HG03097 (cell line): ENCODE measurements around the gene UMODL1.
"Not testable (repeated sequence)": the region's sequence is repeated elsewhere in the genome, so short reads cannot be mapped to it uniquely, and the experiment has no call there.

Experiments
- ATAC-seq: cut with Tn5 transposase; IDR thresholded peaks from one replicate; pipeline ENCODE4 v1.9.1; 2021; ENCODE audit not compliant: unreplicated experiment, low FRiP score

Gene UMODL1

GRCh38 chr21:42159560-42160110, 88.5 kb downstream of the UMODL1 start:
- ATAC-seq: no peak

- ATAC-seq: no peak
Observed at GRCh38 chr21:42160111-42160721, 89.1 kb downstream of the UMODL1 start.

- ATAC-seq: no peak
Observed at GRCh38 chr21:42160765-42161164, 89.6 kb downstream of the UMODL1 start.

GRCh38 chr21:42161401-42161955, 90.4 kb downstream of the UMODL1 start:
- no peak for ATAC-seq

GRCh38 chr21:42161956-42162681, 91.0 kb downstream of the UMODL1 start:
- no peak for ATAC-seq

GRCh38 chr21:42162831-42163510, 91.9 kb downstream of the UMODL1 start:
- ATAC-seq: no peak

GRCh38 chr21:42163511-42163863, 92.4 kb downstream of the UMODL1 start:
- ATAC-seq: no peak

GRCh38 chr21:42164064-42164789, 93.1 kb downstream of the UMODL1 start:
- ATAC-seq: no peak

- no peak for ATAC-seq
Observed at GRCh38 chr21:42164818-42165217, 93.7 kb downstream of the UMODL1 start.

- ATAC-seq: no peak
Observed at GRCh38 chr21:42165901-42166300, 94.8 kb downstream of the UMODL1 start.

GRCh38 chr21:42169758-42170157, 98.6 kb downstream of the UMODL1 start:
- ATAC-seq: no peak

- ATAC-seq: no peak
Observed at GRCh38 chr21:42171091-42172053, 100.3 kb downstream of the UMODL1 start.

- no peak for ATAC-seq
Observed at GRCh38 chr21:42172596-42173483, 101.7 kb downstream of the UMODL1 start.

GRCh38 chr21:42174173-42174572, 103.1 kb downstream of the UMODL1 start:
- ATAC-seq: no peak

GRCh38 chr21:42175110-42175710, 104.1 kb downstream of the UMODL1 start:
- no peak for ATAC-seq

- ATAC-seq: no peak
Observed at GRCh38 chr21:42176859-42177258, 105.7 kb downstream of the UMODL1 start.

- no peak for ATAC-seq
Observed at GRCh38 chr21:42179316-42179715, 108.2 kb downstream of the UMODL1 start.

GRCh38 chr21:42180001-42180400, 108.9 kb downstream of the UMODL1 start:
- not testable (repeated sequence) for ATAC-seq
